ENCODE results near the gene ANKRD52.
A peak's percentile ranks its signal among the peaks of the same experiment; 100 is the strongest.

The ANKRD52 gene

GRCh38 chr12:56236985-56237384 lies 21.2 kb downstream of the ANKRD52 start:
- no peak for DNase-seq

DNA sequence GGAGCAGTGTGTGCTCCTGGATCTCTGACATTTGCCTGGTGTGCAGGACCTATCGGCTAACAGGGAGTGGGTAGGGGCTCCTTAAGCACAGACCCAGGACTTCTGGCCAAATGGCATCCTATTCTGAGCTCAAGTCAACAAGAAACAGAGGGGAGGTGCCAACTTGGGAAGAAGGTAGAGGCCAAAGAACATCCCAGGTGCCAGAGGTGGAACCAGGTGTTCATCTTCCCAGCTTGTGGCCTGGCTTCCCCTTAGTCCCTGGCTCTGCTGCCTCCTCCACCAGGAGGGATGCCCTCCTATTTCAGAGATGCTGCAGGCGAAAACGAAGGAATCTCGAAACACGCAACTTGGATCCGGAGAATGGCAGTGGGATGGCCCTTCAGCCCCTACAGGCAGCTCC lies 22.1 kb downstream of the ANKRD52 start:
- no peak for DNase-seq

DNA sequence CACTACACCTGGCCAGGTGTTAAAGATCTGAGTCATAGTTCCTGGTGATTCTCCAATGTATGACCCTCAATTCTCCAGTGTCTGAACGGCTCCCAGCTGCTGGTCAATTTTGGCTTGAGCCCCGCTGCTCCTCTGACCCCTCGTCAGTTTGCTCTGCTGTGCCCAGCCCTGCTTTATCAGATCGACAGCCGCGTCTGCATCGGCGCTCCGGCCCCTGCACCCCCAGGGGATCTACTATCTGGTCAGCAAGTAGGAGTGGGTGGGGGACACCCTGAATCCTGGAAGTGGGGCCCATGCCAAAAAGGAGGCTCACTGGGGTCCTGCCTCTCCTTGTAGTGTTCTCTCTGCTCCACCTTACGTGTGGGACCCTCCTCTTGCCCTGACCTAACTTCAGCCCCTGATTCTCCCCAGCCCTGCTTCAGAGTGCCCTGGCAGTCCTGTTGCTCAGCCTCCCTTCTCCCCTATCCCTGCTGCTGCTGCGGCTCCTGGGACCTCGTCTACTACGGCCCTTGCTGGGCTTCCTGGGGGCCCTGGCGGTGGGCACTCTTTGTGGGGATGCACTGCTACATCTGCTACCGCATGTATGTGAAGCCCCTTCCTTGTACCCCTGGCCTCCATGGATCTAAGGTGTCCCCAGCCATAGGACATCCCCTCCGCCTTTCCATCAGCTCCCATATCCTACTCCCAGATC lies 23.3 kb downstream of the ANKRD52 start:
- no peak for DNase-seq

DNA sequence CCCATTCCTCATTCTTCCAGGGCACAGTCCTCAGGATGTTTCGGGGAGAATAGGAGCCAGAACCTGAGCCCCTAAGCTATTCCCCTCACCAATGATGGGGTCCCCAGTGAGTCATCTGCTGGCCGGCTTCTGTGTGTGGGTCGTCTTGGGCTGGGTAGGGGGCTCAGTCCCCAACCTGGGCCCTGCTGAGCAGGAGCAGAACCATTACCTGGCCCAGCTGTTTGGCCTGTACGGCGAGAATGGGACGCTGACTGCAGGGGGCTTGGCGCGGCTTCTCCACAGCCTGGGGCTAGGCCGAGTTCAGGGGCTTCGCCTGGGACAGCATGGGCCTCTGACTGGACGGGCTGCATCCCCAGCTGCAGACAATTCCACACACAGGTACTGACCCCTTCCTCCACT lies 27.0 kb downstream of the ANKRD52 start:
- DNase-seq, result no peak

GRCh38 chr12:56230432-56231183 lies 27.6 kb downstream of the ANKRD52 start:
- no peak for DNase-seq

DNA sequence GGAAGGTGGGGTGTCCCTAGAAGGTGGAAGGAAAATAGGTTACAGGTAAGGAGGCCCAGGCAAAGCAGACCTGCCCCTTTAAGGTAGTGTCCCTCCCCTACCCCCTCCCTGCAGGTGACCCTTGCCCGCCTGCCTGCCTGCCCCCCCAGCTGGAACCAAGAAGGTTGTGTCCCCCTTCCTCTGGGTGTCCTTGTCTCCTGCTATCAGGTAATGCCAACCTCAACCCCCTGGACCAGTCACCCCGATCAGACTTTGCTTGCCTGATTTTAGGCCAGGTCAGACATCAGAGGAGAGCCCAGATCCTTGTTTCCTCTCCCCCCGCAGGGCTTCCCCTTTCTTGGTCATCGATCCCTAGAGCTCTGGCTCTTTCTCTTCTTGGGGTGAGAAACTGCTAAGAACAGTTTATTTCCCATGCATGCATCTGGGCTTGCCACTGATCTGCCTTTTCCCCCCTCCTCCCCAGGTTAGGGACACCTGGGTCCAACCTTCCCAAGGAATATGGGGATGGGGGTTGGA lies 28.2 kb downstream of the ANKRD52 start, which contains the start of gene SLC39A5:
Gene SLC39A5 (plus strand): TSS at position 136 of the 516 bp plus-strand sequence. CDS start 1,224 bp downstream, outside the sequence.
- DNase-seq, result no peak

- DNase-seq, result no peak
Measured at GRCh38 chr12:56229082-56229481, 29.1 kb downstream of the ANKRD52 start.

- DNase-seq, result no peak
Measured at GRCh38 chr12:56224954-56225353, 33.2 kb downstream of the ANKRD52 start.

- peak; percentile 92 for DNase-seq
Measured at GRCh38 chr12:56224102-56224701, 34.0 kb downstream of the ANKRD52 start, which contains the start of gene NABP2. TSS of gene NABP2 (plus strand) at chr12:56224342. CDS start at chr12:56224857, 515 bp downstream.

GRCh38 chr12:56223571-56224101 lies 34.5 kb downstream of the ANKRD52 start:
- DNase-seq, result no peak

DNA sequence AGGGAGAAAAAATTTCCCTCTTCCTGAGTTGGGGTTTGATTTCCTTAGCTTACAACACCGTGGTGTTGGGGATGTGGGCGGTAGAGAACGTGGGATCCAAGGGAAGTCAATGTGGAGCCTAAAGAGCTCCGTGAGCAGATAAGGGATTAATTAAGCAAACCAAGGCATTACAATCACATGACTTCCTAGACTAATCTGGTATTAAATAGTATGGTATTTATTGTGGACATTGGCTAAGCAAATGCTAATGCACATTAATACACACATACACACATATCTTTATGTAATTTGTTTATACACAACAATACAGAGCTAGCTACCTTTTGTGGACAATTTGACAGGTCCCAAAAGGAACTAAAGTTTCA lies 35.7 kb downstream of the ANKRD52 start:
- no peak for DNase-seq

DNA sequence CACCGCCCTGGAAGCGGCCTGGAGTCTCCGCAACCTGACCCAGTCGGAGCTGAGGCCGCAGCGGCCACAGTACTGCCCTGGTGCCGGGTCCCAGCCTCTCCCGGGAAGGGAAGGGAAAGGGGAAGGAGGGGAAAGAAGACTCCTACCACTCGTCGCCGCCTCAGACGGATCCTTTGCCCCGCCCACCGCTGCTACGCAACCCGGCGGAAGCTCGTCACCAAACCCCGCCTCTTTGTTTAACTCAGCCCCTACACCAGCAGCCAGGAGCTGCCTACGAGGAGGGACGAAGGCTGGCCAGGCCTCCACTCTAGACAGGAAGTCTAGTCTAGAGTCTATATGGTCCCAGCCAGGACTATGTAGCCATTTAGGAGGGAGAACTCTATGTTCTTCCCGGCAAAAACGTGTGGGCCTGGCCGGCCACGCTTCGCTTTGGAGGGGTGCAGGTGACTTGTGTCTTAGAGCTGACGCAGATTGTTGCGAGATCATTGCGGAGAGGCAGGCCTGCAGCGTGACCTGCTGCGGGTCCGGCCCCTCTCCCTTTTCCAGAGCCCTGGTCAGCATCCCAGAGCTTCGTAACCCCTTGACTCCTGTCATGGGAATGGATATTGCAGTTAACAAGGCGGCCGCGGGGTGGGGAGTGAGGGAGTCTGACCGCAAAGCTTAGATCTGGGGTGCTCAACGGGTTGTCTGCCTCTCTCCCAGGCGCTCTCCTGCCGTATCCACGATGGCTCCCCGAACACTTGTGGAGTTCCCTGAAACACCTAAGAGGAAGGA lies 36.2 kb downstream of the ANKRD52 start, which contains the start of gene RNF41:
Gene RNF41 (minus strand): TSS at position 166 of the 774 bp plus-strand sequence. CDS start 7,875 bp downstream, outside the sequence.
- DNase-seq, result peak; percentile 92

GRCh38 chr12:56221232-56221756 lies 36.9 kb downstream of the ANKRD52 start:
- DNase-seq, result no peak

- no peak for DNase-seq
Measured at GRCh38 chr12:56220611-56221231, 37.5 kb downstream of the ANKRD52 start.

- no peak for DNase-seq
Measured at GRCh38 chr12:56219840-56220239, 38.3 kb downstream of the ANKRD52 start.

DNA sequence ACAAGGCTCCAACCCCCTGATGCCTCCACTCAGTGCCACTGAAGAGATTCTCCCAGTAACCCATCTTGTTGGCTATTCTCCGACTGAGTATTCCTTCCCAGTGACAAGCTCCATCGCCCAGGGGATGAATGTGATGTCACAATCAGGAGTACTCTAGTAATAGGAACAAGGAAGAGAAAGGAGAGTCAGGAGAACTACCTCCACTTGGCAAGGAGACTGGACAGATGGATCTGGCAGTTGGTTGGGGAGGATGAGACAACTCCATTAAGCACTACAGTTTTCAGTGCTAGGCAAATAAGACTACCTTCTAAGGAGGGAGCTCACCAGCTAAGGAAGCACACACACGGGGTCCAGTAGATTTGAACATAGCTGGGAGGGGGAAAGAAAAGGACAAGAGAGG lies 41.7 kb downstream of the ANKRD52 start:
- DNase-seq, result no peak

- DNase-seq, result no peak
Measured at GRCh38 chr12:56213878-56214277, 44.3 kb downstream of the ANKRD52 start.

- DNase-seq, result no peak
Measured at GRCh38 chr12:56212361-56212760, 45.8 kb downstream of the ANKRD52 start.

DNA sequence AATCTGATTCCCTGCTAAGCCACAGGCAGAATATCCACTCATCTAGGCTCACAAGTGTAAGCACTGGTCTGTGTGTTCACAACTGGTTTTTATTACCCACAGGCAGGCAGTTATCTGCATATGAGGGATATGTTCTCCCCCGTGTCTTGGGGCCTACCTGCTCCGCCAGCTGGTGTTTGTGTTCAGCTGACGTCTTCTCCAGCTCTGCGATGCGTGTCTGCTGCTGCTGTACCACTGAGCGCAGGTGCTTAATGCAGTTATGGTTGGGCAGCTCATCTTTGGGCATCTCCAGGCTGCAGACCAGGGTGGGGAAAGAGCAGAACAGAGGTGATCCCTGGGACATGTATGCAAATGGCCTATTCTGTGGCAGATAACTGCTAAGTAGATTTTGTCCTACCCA lies 50.2 kb downstream of the ANKRD52 start:
- DNase-seq, result no peak

DNA sequence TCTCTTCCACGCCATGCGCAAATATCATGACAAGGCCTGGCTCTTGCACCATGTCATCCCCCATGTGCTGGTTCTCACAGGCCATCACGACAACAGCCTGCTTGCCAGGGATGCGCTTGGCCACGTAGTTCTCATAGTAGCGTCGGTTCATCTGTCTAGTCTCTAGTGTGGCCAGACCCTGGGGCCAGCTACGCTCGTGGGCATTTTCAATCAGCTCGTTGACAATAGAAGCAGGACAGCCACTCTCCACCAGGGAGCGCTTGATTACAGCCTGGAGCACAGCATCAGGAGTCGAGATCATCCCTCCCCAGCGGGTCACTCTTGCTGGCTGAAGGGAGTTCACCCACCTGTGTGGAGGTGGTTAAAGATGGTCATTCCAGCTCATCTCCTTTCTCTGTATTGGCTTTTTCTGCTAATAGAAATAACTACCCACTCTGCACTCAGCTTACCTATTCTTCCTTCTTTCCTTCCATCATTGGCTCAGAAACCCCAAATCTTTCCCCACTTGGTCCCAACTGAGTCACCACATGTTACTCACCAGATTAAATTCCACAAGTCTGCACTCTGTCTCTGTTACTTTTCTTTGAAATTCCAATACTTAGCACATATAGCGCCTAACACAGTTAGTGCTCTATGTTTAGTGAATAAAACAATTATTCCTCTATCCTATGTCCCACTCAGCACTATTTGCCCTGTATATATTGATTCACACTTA lies 51.6 kb downstream of the ANKRD52 start:
- no peak for DNase-seq

DNA sequence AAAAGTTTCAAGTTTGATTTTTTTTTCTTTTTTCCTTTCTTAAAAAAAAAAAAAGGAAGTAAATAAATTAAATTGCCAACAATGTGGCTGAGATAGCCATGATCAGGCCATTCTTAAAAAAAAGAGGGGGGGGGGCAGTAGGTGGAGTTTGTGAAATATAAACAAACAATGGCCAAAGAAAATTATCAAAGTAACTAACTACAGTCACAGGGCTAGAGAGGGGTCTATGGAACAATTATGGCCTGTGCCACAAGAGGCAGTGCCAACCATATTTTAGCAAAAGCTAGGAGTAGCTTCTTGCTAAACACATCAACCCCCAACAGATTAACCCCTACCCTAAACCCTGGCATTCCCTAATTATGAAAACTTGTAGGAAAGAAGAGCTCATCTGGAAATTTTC lies 52.7 kb downstream of the ANKRD52 start:
- no peak for DNase-seq
